H9 (cell line): Measurements from ENCODE around the gene PACRGL. TPM values are rescaled to one million over a fixed set of nuclear protein-coding genes. Genes with fewer than 3 reads are reported as not detected.

Experiments used
- DNase-seq: peaks from one replicate; pipeline ENCODE4 v3.0.0-alpha.2; 2017
- H2AFZ ChIP-seq: one replicate; pipeline ENCODE4 v1.6.1; 2013; ENCODE audit warnings: mild to moderate bottlenecking, low read length, control low read depth, moderate library complexity
- H2AK5ac ChIP-seq: 2 replicates; pipeline ENCODE4 v1.6.1; 2013; ENCODE audit warnings: low read length, control low read depth, mixed read lengths; ENCODE audit not compliant: insufficient read length
- H2BK120ac ChIP-seq: one replicate; pipeline ENCODE4 v1.6.1; 2013; ENCODE audit warnings: low read depth, mild to moderate bottlenecking, low read length, control low read depth, inconsistent platforms; ENCODE audit not compliant: poor library complexity, severe bottlenecking
- H2BK12ac ChIP-seq: 2 replicates; pipeline ENCODE4 v1.6.1; 2013; ENCODE audit warnings: low read length, control low read depth, mixed read lengths, low read depth; ENCODE audit not compliant: insufficient read length
- H2BK15ac ChIP-seq: 2 replicates; pipeline ENCODE4 v1.6.1; 2013; ENCODE audit warnings: low read depth, low read length, control low read depth
- H2BK20ac ChIP-seq: one replicate; pipeline ENCODE4 v1.6.1; 2013; ENCODE audit warnings: low read depth, mild to moderate bottlenecking, low read length, control low read depth, inconsistent platforms; ENCODE audit not compliant: poor library complexity, severe bottlenecking
- H2BK5ac ChIP-seq: 2 replicates; pipeline ENCODE4 v1.6.1; 2013; ENCODE audit warnings: low read length, control low read depth, mixed read lengths; ENCODE audit not compliant: insufficient read length
- H3K14ac ChIP-seq: 2 replicates; pipeline ENCODE4 v1.6.1; 2013; ENCODE audit warnings: low read length, control low read depth; ENCODE audit not compliant: insufficient read depth
- H3K18ac ChIP-seq: 2 replicates; pipeline ENCODE4 v1.6.1; 2013; ENCODE audit warnings: low read depth, mild to moderate bottlenecking, mixed read lengths, low read length, control low read depth; ENCODE audit not compliant: insufficient read length
- H3K23ac ChIP-seq: 2 replicates; pipeline ENCODE4 v1.6.1; 2013; ENCODE audit warnings: low read length, control low read depth, mixed read lengths, low read depth; ENCODE audit not compliant: insufficient read length
- H3K23me2 ChIP-seq: 2 replicates; pipeline ENCODE4 v1.6.1; 2013; ENCODE audit warnings: low read depth, mild to moderate bottlenecking, mixed read lengths, low read length, control low read depth; ENCODE audit not compliant: insufficient read length, poor library complexity, severe bottlenecking
- H3K27ac ChIP-seq: 2 replicates; pipeline ENCODE4 v1.5.1; 2013; ENCODE audit warnings: low read length, control low read depth, mixed read lengths, low read depth; ENCODE audit not compliant: insufficient read length
- H3K27me3 ChIP-seq: 2 replicates; pipeline ENCODE4 v1.6.1; 2013; ENCODE audit warnings: low read length, control low read depth, inconsistent platforms; ENCODE audit not compliant: insufficient read depth
- H3K4ac ChIP-seq: 2 replicates; pipeline ENCODE4 v1.6.1; 2013; ENCODE audit warnings: low read depth, mild to moderate bottlenecking, control low read depth, inconsistent platforms, low read length, moderate library complexity
- H3K4me1 ChIP-seq: 2 replicates; pipeline ENCODE4 v1.6.1; 2013; ENCODE audit warnings: low read length, control low read depth, inconsistent platforms; ENCODE audit not compliant: insufficient read depth
- H3K4me2 ChIP-seq: 2 replicates; pipeline ENCODE4 v1.6.1; 2013; ENCODE audit warnings: low read length, control low read depth, mixed read lengths; ENCODE audit not compliant: insufficient read length, insufficient read depth
- H3K56ac ChIP-seq: 2 replicates; pipeline ENCODE4 v1.6.1; 2013; ENCODE audit warnings: low read depth, mild to moderate bottlenecking, mixed read lengths, low read length, control low read depth; ENCODE audit not compliant: insufficient read length
- H3K79me1 ChIP-seq: 2 replicates; pipeline ENCODE4 v1.6.1; 2013; ENCODE audit warnings: low read depth, mild to moderate bottlenecking, moderate library complexity, low read length, control low read depth, inconsistent platforms; ENCODE audit not compliant: insufficient read depth, poor library complexity, severe bottlenecking
- H3K79me2 ChIP-seq: 2 replicates; pipeline ENCODE4 v1.6.1; 2013; ENCODE audit warnings: low read length, control low read depth, inconsistent platforms; ENCODE audit not compliant: insufficient read depth
- H3K9ac ChIP-seq: 2 replicates; pipeline ENCODE4 v1.6.1; 2013; ENCODE audit warnings: low read length, control low read depth, mixed read lengths; ENCODE audit not compliant: insufficient read length; ENCODE audit errors: extremely low read depth
- H3K9me3 ChIP-seq: one replicate; pipeline ENCODE4 v1.6.1; 2013; ENCODE audit warnings: low read depth, low read length, inconsistent platforms; ENCODE audit not compliant: control insufficient read depth
- H3T11ph ChIP-seq: one replicate; pipeline ENCODE4 v1.6.1; 2013; ENCODE audit warnings: mild to moderate bottlenecking, low read length, control low read depth, inconsistent platforms
- H4K20me1 ChIP-seq: one replicate; pipeline ENCODE4 v1.6.1; 2013; ENCODE audit not compliant: control insufficient read depth, insufficient read length, insufficient read depth
- H4K5ac ChIP-seq: 2 replicates; pipeline ENCODE4 v1.6.1; 2013; ENCODE audit warnings: low read depth, mild to moderate bottlenecking, mixed read lengths, low read length, control low read depth; ENCODE audit not compliant: insufficient read length
- H4K8ac ChIP-seq: replicated peaks from 2 replicates; pipeline ENCODE4 v1.6.1; 2013; ENCODE audit warnings: low read length, control low read depth, mixed read lengths, low read depth; ENCODE audit not compliant: insufficient read length
- H4K91ac ChIP-seq: 2 replicates; pipeline ENCODE4 v1.6.1; 2013; ENCODE audit warnings: low read depth, mild to moderate bottlenecking, moderate library complexity, mixed read lengths, low read length, control low read depth; ENCODE audit not compliant: insufficient read length
- H3K27ac Mint-ChIP-seq, 3 experiments: 2 replicates in 2 of 3; 3 replicates in 1 of 3; pipeline ENCODE4 v1.8.0; 2020 to 2021; ENCODE audit warnings: mixed read lengths in 3 of 3, mild to moderate bottlenecking in 1 of 3, moderate library complexity in 1 of 3
- H3K27me3 Mint-ChIP-seq: 2 replicates; pipeline ENCODE4 v1.8.0; 2021; ENCODE audit warnings: low read depth, mild to moderate bottlenecking, moderate library complexity, mixed read lengths
- H3K36me3 Mint-ChIP-seq, 3 experiments: 2 replicates in 2 of 3; 3 replicates in 1 of 3; pipeline ENCODE4 v1.8.0; 2020 to 2021; ENCODE audit warnings: low read depth in 3 of 3, mixed read lengths in 3 of 3; ENCODE audit not compliant: insufficient read depth in 1 of 3
- H3K4me1 Mint-ChIP-seq, 2 experiments: 2 replicates each; pipeline ENCODE4 v1.8.0; 2020; ENCODE audit warnings: mixed read lengths in 2 of 2
- H3K4me3 Mint-ChIP-seq, 2 experiments: 2 replicates in 1 of 2; 3 replicates in 1 of 2; pipeline ENCODE4 v1.8.0; 2020 to 2021; ENCODE audit warnings: mild to moderate bottlenecking in 2 of 2, mixed read lengths in 2 of 2, moderate library complexity in 1 of 2
- H3K9me3 Mint-ChIP-seq, 2 experiments: 2 replicates in 1 of 2; 3 replicates in 1 of 2; pipeline ENCODE4 v1.8.0; 2020; ENCODE audit warnings: mild to moderate bottlenecking in 2 of 2, mixed read lengths in 2 of 2, moderate library complexity in 1 of 2
- WGBS: extraction: QIAGEN DNeasy Blood & Tissue Kit; methylation state at CpG from one replicate; pipeline ENCODE4 v1.1.7; 2013; ENCODE audit warnings: missing lambda C conversion rate, low lambda C conversion rate, mixed read lengths; ENCODE audit not compliant: insufficient read length; ENCODE audit errors: extremely low coverage; 5-methylcytosine and 5-hydroxymethylcytosine counted together
- total RNA-seq: library from RNA; stranded (reverse); gene quantifications from 2 replicates; pipeline ENCODE4 v1.2.1, GENCODE V29; 2021
- TF ChIP-seq, protein P1 (sequence below): fragments of 200-600 bp; sonication (generic); conservative IDR thresholded peaks from 3 replicates; pipeline ENCODE4 v1.8.0; 2021; ENCODE audit warnings: antibody characterized with exemption, mild to moderate bottlenecking

Gene PACRGL
- total RNA-seq, 1 experiment from 2014 or later, result 18.7 TPM

DNA sequence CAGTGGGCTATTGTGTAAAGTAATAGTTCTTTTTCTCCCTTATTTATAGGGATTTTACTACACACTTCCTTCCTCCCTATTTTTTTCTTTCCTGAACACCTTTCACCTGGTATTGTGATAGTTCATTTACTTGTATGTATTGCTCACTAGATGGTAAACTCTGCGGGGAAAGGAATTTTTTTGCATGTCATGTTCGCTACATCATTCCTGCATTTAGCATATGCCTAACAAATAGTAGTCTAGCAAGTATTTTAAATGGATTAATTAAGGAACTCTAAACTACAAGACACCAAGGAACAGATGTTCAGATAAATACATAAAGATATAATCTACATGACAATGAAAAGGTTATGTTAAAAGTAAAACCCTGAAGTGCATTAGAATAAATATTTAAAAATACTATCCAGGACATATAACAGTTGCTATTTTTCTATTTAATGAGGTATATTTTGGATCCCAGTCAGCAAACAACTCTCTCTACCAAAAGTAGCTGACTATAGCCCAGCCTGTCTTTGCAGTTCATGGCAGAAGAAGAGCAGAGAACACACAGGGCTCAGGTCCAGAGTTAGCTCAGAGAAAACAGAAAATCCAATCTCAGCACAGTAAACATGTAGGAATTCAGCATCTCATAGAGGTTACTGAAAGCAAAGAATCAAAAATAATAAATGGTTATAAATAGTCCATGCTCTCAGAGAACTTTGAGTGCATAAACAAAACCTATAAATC lies 87.8 kb downstream of the PACRGL start:
- Histone ChIP-seq H3K23me2 (no peaks in the 10 kb centered on the region), H3K79me2 (no peaks in the 10 kb centered on the region), H2BK12ac (no peak overlapping the region), H4K8ac (no peak overlapping the region), H2BK120ac (no peak overlapping the region), H4K91ac (no peak overlapping the region), H3K9ac (no peak overlapping the region), H3K14ac (no peak overlapping the region), H3K4me1 (no peaks in the 10 kb centered on the region), H3K27me3 (no peaks in the 10 kb centered on the region), H3K4me2 (no peak overlapping the region), H2BK20ac (no peak overlapping the region), H3K9me3 (no peaks in the 10 kb centered on the region), H3T11ph (no peak overlapping the region), H3K27ac (no peak overlapping the region), H2AFZ (no peak overlapping the region), H2BK5ac (no peak overlapping the region), H2BK15ac (no peak overlapping the region), H4K20me1 (no peaks in the 10 kb centered on the region), H3K56ac (no peak overlapping the region), H2AK5ac (no peak overlapping the region), H3K23ac (no peak overlapping the region), H3K18ac (no peak overlapping the region), H3K4ac (no peak overlapping the region), H3K79me1 (no peaks in the 10 kb centered on the region), H4K5ac (no peak overlapping the region)
- no CpG with 5 or more reads among the region's 2 CpGs for WGBS
- DNase-seq, result no peak
- no peak overlapping the region for H3K4me3 Mint-ChIP-seq
- peaks cover 5 to 7% of the 10 kb centered on the region in 2 experiments for H3K9me3 Mint-ChIP-seq
- 0 out of 4 replicates have a peak, but pooled peaks cover 0 to 3% of the 10 kb centered on the region in 2 experiments for H3K4me1 Mint-ChIP-seq
- H3K27me3 Mint-ChIP-seq, result no peaks in the 10 kb centered on the region; the same call in 1 of the 2 replicates
- peaks cover 2 to 5% (median 4%) of the 10 kb centered on the region in 3 experiments for H3K36me3 Mint-ChIP-seq
- H3K27ac Mint-ChIP-seq, result no peak overlapping the region; a peak in 2 of 7 replicates
- TF ChIP-seq, protein P1, sequence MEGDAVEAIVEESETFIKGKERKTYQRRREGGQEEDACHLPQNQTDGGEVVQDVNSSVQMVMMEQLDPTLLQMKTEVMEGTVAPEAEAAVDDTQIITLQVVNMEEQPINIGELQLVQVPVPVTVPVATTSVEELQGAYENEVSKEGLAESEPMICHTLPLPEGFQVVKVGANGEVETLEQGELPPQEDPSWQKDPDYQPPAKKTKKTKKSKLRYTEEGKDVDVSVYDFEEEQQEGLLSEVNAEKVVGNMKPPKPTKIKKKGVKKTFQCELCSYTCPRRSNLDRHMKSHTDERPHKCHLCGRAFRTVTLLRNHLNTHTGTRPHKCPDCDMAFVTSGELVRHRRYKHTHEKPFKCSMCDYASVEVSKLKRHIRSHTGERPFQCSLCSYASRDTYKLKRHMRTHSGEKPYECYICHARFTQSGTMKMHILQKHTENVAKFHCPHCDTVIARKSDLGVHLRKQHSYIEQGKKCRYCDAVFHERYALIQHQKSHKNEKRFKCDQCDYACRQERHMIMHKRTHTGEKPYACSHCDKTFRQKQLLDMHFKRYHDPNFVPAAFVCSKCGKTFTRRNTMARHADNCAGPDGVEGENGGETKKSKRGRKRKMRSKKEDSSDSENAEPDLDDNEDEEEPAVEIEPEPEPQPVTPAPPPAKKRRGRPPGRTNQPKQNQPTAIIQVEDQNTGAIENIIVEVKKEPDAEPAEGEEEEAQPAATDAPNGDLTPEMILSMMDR, result no peak
